ENCODE measurements around the gene GPR158.

DNA sequence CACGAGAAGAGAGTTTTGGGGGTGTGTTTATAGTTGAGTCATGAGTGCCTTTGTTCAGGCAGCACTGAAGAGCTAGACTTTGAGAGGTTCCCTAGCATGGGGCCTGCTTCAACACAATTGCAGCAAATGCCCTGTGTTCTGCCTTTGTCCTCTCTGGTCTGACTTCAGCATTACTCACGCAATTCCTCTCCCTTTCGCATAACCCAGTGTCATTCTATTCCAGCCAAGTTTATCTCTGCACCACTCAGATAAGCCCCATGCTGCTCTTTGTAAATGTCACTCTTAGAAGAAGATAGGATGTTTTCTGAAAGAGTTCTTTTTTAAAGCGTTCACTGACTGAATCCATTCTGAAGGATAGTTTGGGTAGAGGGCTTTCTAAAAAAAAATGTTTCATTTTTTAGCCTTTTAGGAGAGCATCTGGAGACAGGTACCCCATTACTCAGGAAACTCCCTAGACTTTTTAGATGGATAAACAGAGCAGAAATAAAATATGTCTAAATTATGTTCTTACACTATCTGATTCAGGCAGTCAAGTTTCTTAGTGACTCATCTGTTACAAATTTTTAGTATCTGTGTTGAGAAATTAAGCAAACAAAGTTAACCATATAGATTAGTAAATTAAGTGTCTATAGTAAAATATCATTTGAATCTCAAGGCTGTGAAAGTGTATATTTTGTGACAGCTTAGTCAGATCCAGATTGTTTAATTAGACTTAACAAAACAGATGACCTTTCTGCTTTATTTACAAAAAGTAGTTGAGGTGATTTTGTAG, 318.5 kb downstream of the GPR158 start:
- TF ChIP-seq CTCF (IDR thresholded peaks at IDR 0.05) (no peak), ZFX (IDR thresholded peaks at IDR 0.05; ENCODE audit: borderline replicate concordance) (no peak)
